ENCODE results near the gene JPH4. TPM values are rescaled to one million over a fixed set of nuclear protein-coding genes. Genes with fewer than 3 reads are reported as not detected.
"Not testable (repeated sequence)": the region's sequence is repeated elsewhere in the genome, so short reads cannot be mapped to it uniquely, and the experiment has no call there.

The JPH4 gene
- total and polyA plus RNA-seq, 4 donors, result 0.23 to 3.1 (median 1.0) TPM

DNA sequence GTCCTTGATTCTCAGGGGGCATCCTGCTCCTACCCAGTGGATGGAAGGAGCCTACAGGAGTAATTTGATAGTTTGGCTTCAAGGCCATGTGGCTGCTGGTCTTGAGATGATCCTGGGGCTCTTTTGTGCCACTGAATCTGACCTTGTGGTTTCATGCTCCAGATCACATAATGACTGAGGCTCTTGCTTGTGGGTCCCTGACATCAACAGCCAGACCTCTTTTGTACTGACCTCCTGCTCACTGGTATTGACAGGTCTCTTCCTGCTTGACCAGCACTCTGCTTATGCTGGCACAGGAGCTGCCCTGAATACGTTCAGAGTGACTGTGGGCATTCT is 23.2 kb upstream of the JPH4 start:
- ATAC-seq (ENCODE audit: insufficient read depth, low FRiP score) (no peak), DNase-seq (no peak)
- 68 to 71% methylated on average over 1 of the region's 1 CpG for whole genome bisulfite sequencing, 2 donors
- Histone ChIP-seq H3K27ac (ENCODE audit: low read depth in 1 of 2, low read length in 1 of 2) (no peak overlapping the region), H3K27me3 (ENCODE audit: control insufficient read depth in 3 of 3, insufficient read depth in 3 of 3, low read length in 2 of 3) (no peaks in the 10 kb centered on the region), H3K9ac (ENCODE audit: insufficient read depth in 1 of 2, low read length in 2 of 2) (no peak overlapping the region), H3K9me3 (ENCODE audit: control insufficient read depth in 4 of 4, insufficient read depth in 3 of 4, low read length in 3 of 4) (peaks cover 0 to 2% (median 0%) of the 10 kb centered on the region in 4 donors), H3K4me1 (ENCODE audit: control insufficient read depth in 5 of 5, insufficient read depth in 5 of 5, low read length in 5 of 5) (no peaks in the 10 kb centered on the region), H3K36me3 (ENCODE audit: control insufficient read depth in 4 of 4, insufficient read depth in 4 of 4, low read length in 4 of 4) (no peaks in the 10 kb centered on the region), H3K4me3 (no peak overlapping the region)
- TF ChIP-seq, protein P1, sequence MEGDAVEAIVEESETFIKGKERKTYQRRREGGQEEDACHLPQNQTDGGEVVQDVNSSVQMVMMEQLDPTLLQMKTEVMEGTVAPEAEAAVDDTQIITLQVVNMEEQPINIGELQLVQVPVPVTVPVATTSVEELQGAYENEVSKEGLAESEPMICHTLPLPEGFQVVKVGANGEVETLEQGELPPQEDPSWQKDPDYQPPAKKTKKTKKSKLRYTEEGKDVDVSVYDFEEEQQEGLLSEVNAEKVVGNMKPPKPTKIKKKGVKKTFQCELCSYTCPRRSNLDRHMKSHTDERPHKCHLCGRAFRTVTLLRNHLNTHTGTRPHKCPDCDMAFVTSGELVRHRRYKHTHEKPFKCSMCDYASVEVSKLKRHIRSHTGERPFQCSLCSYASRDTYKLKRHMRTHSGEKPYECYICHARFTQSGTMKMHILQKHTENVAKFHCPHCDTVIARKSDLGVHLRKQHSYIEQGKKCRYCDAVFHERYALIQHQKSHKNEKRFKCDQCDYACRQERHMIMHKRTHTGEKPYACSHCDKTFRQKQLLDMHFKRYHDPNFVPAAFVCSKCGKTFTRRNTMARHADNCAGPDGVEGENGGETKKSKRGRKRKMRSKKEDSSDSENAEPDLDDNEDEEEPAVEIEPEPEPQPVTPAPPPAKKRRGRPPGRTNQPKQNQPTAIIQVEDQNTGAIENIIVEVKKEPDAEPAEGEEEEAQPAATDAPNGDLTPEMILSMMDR (IDR thresholded peaks at IDR 0.05; ENCODE audit: control extremely low read depth, extremely low read depth), result no peak

DNA sequence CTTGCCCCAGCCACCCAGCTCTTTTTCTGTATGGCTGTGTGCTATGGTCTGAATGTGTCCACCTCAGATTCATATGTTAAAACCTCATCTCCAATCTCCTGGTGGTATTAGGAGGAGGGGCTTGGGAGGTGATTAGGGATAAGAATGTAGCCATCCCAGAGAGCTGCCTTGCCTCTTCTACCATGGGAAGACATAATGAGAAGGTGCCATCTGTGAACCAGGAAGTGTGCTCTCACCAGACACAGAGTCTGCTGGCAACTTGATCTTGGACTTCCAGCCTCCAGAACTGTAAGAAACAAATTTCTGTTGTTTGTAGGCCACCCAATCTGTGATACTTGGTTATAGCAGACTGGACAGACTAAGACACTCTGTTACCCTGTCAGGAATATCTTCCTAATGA is 22.8 kb upstream of the JPH4 start:
- Histone ChIP-seq H3K9ac (ENCODE audit: insufficient read depth in 1 of 2, low read length in 2 of 2) (no peak overlapping the region), H3K36me3 (ENCODE audit: control insufficient read depth in 4 of 4, insufficient read depth in 4 of 4, low read length in 4 of 4) (no peaks in the 10 kb centered on the region), H3K27ac (ENCODE audit: low read depth in 1 of 2, low read length in 1 of 2) (no peak overlapping the region), H3K27me3 (ENCODE audit: control insufficient read depth in 3 of 3, insufficient read depth in 3 of 3, low read length in 2 of 3) (no peaks in the 10 kb centered on the region), H3K4me1 (ENCODE audit: control insufficient read depth in 5 of 5, insufficient read depth in 5 of 5, low read length in 5 of 5) (no peaks in the 10 kb centered on the region), H3K4me3 (no peak overlapping the region), H3K9me3 (ENCODE audit: control insufficient read depth in 4 of 4, insufficient read depth in 3 of 4, low read length in 3 of 4) (peaks cover 0 to 2% (median 0%) of the 10 kb centered on the region in 4 donors)
- DNase-seq (no peak), ATAC-seq (ENCODE audit: insufficient read depth, low FRiP score) (no peak)
- TF ChIP-seq, protein P1 (IDR thresholded peaks at IDR 0.05; ENCODE audit: control extremely low read depth, extremely low read depth), result no peak

DNA sequence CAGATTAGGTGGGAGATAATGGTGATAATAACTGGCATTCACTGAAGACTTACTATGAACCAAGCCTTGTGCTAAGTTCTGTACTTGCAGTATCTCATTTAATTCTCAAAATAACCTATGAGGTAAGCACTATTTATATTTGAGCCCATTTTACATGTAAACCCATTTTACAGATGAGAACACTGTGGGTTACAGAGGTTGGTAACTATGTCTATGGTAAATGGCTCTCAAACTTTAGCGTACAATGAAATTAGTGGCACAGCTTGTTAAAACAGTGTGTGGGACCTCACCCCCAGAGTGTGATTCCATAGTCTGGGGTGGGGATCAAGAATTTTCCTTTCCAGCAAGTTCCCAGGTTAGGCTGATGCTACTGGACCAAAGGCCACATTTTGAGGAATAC is 22.2 kb upstream of the JPH4 start:
- no peak for ATAC-seq (ENCODE audit: insufficient read depth, low FRiP score)
- H3K27me3 ChIP-seq (ENCODE audit: control insufficient read depth in 3 of 3, insufficient read depth in 3 of 3, low read length in 2 of 3), result no peaks in the 10 kb centered on the region
- peaks cover 0 to 2% (median 0%) of the 10 kb centered on the region in 4 donors for H3K9me3 ChIP-seq (ENCODE audit: control insufficient read depth in 4 of 4, insufficient read depth in 3 of 4, low read length in 3 of 4)
- no peaks in the 10 kb centered on the region for H3K4me1 ChIP-seq (ENCODE audit: control insufficient read depth in 5 of 5, insufficient read depth in 5 of 5, low read length in 5 of 5)
- 98 to 99% methylated on average over 1 of the region's 1 CpG for WGBS, 2 donors
- DNase-seq, result no peak
- no peak overlapping the region for H3K4me3 ChIP-seq
- H3K27ac ChIP-seq (ENCODE audit: low read depth in 1 of 2, low read length in 1 of 2), result no peak overlapping the region
- TF ChIP-seq, protein P1 (IDR thresholded peaks at IDR 0.05; ENCODE audit: control extremely low read depth, extremely low read depth), result no peak
- no peaks in the 10 kb centered on the region for H3K36me3 ChIP-seq (ENCODE audit: control insufficient read depth in 4 of 4, insufficient read depth in 4 of 4, low read length in 4 of 4)
- no peak overlapping the region for H3K9ac ChIP-seq (ENCODE audit: insufficient read depth in 1 of 2, low read length in 2 of 2)

DNA sequence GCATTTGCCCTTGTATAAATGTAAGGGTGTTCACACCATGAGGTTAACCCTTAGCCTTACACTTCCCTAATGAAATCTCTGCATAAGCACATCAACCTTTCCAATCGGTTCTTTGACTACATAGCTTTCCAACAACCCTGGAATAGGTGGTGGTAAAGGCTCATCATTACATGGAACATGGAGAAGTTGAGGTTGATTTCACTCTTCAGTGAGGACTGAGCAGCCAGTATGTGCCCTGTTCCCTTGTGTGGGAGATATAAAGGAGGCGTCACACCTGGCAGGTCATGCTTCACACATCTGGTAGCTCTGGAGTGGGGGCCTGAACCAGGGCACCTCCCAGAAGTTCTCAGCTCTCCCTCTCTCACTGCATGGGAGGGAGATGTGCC is 21.7 kb upstream of the JPH4 start:
- 88 to 98% methylated on average over 2 of the region's 2 CpGs for WGBS, 2 donors
- no peak overlapping the region for H3K4me3 ChIP-seq
- H3K4me1 ChIP-seq (ENCODE audit: control insufficient read depth in 5 of 5, insufficient read depth in 5 of 5, low read length in 5 of 5), result no peaks in the 10 kb centered on the region
- peaks cover 0 to 2% (median 0%) of the 10 kb centered on the region in 4 donors for H3K9me3 ChIP-seq (ENCODE audit: control insufficient read depth in 4 of 4, insufficient read depth in 3 of 4, low read length in 3 of 4)
- no peaks in the 10 kb centered on the region for H3K36me3 ChIP-seq (ENCODE audit: control insufficient read depth in 4 of 4, insufficient read depth in 4 of 4, low read length in 4 of 4)
- no peak for ATAC-seq (ENCODE audit: insufficient read depth, low FRiP score)
- no peak overlapping the region for H3K27ac ChIP-seq (ENCODE audit: low read depth in 1 of 2, low read length in 1 of 2)
- no peak overlapping the region for H3K9ac ChIP-seq (ENCODE audit: insufficient read depth in 1 of 2, low read length in 2 of 2)
- TF ChIP-seq, protein P1 (IDR thresholded peaks at IDR 0.05; ENCODE audit: control extremely low read depth, extremely low read depth), result no peak
- DNase-seq, result no peak
- H3K27me3 ChIP-seq (ENCODE audit: control insufficient read depth in 3 of 3, insufficient read depth in 3 of 3, low read length in 2 of 3), result no peaks in the 10 kb centered on the region

DNA sequence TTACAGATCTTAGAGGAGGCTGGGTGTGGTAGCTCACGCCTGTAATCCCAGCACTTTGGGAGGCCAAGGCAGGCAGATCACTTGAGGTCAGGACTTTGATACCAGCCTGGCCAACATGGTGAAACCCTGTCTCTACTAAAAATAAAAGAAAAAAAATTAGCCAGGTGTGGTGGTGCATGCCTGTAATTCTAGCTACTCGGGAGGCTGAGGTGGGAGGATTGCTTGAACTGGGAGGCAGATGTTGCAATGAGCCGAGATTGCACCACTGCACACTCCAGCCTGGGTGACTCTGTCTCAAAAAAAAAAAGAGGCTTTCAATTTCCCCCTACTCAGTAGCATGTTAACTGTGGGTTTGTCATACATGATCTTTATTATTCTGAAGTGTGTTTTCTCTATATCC is 15.6 kb upstream of the JPH4 start:
- 65 to 82% methylated on average over 3 of the region's 3 CpGs for WGBS, 2 donors
- H3K27ac ChIP-seq (ENCODE audit: low read depth in 1 of 2, low read length in 1 of 2); H3K9ac ChIP-seq (ENCODE audit: insufficient read depth in 1 of 2, low read length in 2 of 2); H3K4me3 ChIP-seq; H3K4me1 ChIP-seq (ENCODE audit: control insufficient read depth in 5 of 5, insufficient read depth in 5 of 5, low read length in 5 of 5); H3K36me3 ChIP-seq (ENCODE audit: control insufficient read depth in 4 of 4, insufficient read depth in 4 of 4, low read length in 4 of 4); ATAC-seq (ENCODE audit: insufficient read depth, low FRiP score); H3K9me3 ChIP-seq (ENCODE audit: control insufficient read depth in 4 of 4, insufficient read depth in 3 of 4, low read length in 3 of 4); DNase-seq; H3K27me3 ChIP-seq (ENCODE audit: control insufficient read depth in 3 of 3, insufficient read depth in 3 of 3, low read length in 2 of 3): not testable (repeated sequence)
